IPS-NIHi7 (cell line): ENCODE results near the gene MBNL1.

ENCODE experiments used
- DNase-seq: peaks from one replicate; pipeline ENCODE4 v3.0.0; 2012; ENCODE audit warnings: mixed read lengths; ENCODE audit errors: extremely low spot score

Gene MBNL1

GRCh38 chr3:152480282-152480953 lies 211.7 kb downstream of the MBNL1 start:
- DNase-seq: no peak

GRCh38 chr3:152486364-152486763 lies 217.6 kb downstream of the MBNL1 start:
- no peak for DNase-seq

DNA sequence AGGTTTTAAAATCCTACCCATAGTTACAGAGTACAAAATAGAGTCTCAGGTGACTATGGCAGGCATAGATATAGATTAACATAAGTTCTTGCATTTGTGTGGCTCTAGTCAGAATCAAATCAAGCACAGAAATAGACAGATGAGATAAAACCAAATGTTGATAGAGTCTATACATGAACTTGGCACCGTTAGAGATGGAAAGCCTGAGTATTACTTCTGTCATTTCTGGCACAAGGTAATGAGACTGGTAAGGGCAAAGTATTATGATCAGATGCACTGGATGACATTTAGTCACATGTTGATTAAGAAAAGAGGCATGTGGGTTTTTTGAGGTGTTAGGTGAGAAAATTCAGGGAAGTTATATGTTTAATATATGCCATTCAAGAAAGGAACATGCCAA lies 219.7 kb downstream of the MBNL1 start:
- DNase-seq: no peak

DNA sequence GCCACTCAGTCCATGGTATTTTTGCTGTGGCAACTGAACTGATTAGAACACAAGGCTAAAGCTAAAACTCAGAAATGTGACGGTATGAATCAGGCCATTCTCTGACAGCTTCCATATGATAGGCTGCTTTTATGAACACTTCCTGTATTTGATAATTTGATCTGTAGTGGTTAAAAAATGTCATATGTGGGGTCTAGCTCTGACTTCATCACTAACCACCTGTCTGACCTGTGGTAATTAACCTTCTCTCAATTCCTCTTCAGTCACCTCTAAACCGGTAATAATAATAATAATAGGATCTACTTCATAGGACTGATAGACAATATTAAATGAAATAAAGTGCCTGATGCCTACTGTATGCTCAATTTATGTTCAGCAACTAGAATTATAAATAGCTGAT lies 223.2 kb downstream of the MBNL1 start:
- DNase-seq: no peak

DNA sequence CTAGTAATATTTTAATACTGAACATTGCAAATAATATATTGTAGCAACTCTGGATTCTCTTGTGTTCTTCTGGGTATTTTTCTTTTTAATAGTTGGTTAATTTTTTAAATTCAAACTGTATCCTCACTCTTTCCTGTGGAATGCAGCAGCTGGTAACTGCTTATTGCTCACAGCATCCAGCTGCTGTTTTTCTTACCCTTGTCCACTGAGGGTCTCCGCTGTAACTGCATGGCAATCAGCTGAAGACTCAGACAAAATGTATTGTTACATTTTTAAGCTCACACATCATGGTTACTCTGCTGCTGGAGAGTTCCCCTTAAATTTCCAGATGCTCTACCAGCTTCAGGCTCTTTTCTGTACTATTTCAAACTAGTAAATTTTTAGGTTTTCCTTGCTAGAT lies 227.6 kb downstream of the MBNL1 start:
- no peak for DNase-seq

- no peak for DNase-seq
These were observed 228.0 kb downstream of the MBNL1 start for GRCh38 chr3:152496716-152497115.

- DNase-seq: no peak
These were observed 228.7 kb downstream of the MBNL1 start for GRCh38 chr3:152497457-152497856.

DNA sequence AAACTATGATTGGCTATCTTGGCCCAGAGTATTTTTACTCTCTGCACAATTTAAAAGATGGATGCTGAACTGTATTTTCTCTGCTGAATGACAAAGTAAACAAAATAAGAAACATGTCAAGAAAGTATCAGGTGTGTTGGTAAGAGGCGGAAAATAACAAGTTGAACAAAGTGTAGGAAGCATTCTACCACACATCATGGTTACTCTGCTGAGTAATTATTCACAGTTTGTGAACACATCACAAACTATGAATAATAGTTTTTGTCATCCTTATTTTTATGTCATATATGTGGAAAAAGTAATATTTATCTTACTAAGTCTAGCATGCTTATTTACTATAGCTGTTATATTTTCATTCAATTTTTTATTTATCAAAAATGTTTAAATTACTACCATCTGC lies 229.2 kb downstream of the MBNL1 start:
- no peak for DNase-seq

DNA sequence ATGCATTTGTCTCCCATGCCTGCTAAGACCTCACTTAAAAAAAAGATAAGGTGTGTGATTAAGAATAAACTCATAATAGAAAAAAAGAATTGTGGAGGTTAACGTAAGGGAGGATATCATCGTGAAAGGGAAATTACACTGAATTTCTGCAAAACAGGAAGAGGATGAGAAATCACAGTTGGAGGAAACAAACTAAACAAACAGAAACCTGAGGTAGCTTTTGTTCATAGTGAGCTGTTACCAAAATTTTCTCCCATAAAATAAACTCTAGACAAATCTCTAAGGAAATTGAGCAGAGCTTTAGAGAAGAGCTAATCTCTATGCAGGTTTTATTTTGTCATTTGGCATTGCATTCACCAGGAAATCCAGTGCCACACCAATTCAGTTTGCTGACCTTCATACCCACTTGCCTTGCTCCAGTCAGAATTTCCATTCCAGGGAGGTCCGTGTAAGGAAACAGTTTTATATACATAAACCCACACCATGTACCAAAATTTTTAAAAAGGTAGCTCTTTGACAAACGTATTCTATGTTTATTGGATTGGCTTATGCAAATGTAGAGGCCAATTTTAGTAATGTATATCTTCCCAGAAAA lies 231.2 kb downstream of the MBNL1 start:
- DNase-seq: no peak

DNA sequence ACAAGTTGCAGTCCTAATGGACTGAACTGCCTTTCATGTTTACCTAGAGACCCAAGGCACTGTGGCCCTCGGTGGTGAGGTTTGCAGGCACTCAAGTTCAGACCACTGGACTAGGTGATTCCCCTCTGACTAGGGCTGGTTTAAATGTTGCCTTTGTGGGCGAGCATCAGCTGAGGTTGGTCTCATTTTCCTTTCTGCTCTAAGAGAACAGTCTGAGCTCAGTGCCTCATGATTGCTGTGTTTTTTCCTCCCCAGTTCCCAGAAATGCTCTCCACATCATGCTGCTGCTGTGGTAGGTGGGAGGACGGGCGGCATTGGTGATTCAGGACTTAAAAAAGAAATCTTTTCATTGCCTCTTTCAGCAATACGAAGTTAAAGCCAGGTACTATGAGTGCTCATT lies 237.2 kb downstream of the MBNL1 start:
- no peak for DNase-seq

- DNase-seq: no peak
These were observed 240.0 kb downstream of the MBNL1 start for GRCh38 chr3:152508705-152509104.

DNA sequence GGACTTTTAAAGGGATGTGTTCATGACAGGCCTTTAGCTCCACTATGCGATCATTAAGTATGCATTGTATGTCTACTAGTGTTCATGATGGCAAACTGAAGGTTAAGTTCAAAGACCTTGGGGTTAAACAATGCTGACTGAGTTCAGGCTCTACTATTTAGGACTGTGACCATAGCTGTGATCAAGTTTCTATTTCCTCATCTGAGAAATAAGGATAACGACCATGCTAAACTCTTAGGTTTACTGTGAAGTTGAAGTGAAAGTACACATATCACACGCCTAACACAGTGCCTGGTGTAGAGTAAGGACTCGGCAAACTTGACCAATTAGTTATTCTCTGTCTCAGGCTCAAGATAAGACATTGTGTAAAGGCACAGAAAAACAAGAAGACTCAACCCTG lies 243.2 kb downstream of the MBNL1 start:
- no peak for DNase-seq

- DNase-seq: no peak
These were observed 244.7 kb downstream of the MBNL1 start for GRCh38 chr3:152513301-152513960.
